Measurements from ENCODE around the gene TRPC4.
"Not testable (repeated sequence)": the region's sequence is repeated elsewhere in the genome, so short reads cannot be mapped to it uniquely, and the experiment has no call there.

The TRPC4 gene

DNA sequence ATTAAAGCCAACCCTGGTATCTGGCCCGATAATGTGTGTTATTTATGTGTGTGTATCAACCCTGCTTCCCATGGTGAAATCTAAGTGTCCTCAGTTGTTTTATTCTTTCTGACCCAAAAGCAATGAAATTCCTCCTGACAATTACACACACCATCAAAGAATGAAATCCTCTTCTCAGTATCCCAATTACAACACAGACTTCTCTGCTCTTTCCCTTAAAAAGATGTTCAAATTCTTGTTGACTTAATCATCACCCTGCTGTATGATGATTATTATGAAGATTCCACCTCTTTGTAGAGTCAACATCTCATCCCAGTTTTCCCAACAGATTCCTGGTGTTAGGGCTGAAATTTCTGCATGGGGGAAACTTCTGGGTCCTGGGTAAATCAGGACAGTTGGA lies 8.9 kb upstream of the TRPC4 start:
- ATAC-seq (replicated peaks), result no peak
- no peak overlapping the region for H3K27ac Mint-ChIP-seq
- H3K4me3 Mint-ChIP-seq, result no peak overlapping the region
- H3K9me3 Mint-ChIP-seq, result peaks cover 0 to 4% of the 10 kb centered on the region in 2 donors
- no peaks in the 10 kb centered on the region for H3K36me3 Mint-ChIP-seq
- H3K27me3 Mint-ChIP-seq, result no peaks in the 10 kb centered on the region
- no peak for DNase-seq
- H3K4me1 Mint-ChIP-seq, result no peaks in the 10 kb centered on the region

DNA sequence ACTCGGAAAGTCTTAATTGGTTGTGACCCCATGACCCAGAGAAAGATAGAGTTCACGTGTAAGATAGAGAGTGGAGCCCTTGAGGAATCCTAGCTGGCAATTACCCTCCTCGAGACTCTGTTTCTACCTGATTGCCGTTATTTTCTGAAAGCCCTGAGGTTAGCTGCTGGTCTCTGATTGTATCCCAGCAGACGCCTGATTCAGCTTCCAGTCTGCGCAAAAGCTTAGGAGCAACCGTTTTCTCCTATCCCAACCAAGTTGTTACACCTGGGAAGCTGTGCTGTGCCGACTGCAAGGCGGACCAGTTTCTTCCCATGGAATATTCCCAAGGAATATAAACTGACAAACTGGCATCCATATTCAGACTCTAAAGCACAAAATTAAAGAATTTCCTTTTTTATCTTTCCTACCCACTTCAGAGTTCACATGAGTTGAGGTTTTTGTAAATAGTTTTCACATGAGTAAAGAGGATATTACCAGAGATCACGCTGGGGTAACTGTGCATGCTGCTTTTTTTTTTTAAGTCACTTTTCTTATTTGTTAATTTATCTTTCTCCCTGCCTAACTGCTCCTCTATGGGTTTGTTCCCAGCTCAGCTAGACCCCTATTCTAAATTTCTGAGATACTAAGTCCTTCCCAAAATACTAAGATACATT lies 1.5 kb upstream of the TRPC4 start:
- Mint-ChIP-seq H3K27me3 (peaks cover 26 to 34% of the 10 kb centered on the region in 2 donors), H3K27ac (no peak overlapping the region), H3K4me3 (no peak overlapping the region), H3K9me3 (peaks cover 1 to 7% of the 10 kb centered on the region in 2 donors), H3K4me1 (peaks cover 6 to 16% of the 10 kb centered on the region in 2 donors), H3K36me3 (no peaks in the 10 kb centered on the region)
- no peak for ATAC-seq (replicated peaks)
- DNase-seq, result no peak

DNA sequence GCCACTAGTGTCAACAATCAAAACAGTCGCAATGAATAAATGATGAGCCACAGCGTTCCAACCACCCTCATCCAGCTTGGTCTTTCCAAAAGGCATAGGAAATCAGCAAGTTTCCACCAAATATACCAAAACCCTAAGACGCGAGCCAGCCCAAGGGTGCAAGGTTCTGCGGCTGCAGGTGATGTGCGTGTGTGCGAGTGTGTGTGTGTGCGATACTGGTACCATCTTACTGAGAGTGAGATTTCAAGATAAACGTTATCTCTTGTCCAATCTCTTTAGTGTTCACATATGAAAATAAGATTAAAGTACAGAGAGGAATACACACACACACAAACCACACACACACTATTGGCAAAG lies 895 bp upstream of the TRPC4 start:
- ATAC-seq (replicated peaks) (no peak), DNase-seq (no peak)
- no peak overlapping the region for H3K27ac Mint-ChIP-seq

DNA sequence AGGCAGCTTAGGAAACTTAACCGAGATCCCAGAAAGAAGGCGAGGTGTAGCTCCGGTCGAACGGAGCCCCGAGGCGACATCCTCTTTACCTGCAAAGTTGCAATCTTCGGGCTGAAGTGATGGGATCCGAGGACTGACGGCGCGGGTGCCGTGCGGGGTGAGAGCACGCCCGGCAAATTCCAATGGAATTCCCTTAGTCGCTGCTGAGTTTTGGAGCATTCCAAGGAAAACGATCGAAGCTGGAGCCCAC lies 141 bp downstream of the TRPC4 start:
- DNase-seq (no peak), ATAC-seq (replicated peaks) (no peak)
- H3K27ac Mint-ChIP-seq, result no peak overlapping the region
- H3K4me3 Mint-ChIP-seq, result peak overlapping the region; percentile 5 to 23
- peaks cover 6 to 16% of the 10 kb centered on the region in 2 donors for H3K4me1 Mint-ChIP-seq
- peaks cover 1 to 3% of the 10 kb centered on the region in 2 donors for H3K9me3 Mint-ChIP-seq
- peaks cover 26 to 34% of the 10 kb centered on the region in 2 donors for H3K27me3 Mint-ChIP-seq
- no peaks in the 10 kb centered on the region for H3K36me3 Mint-ChIP-seq

More for the DNA sequence above, 895 bp upstream of the TRPC4 start:
- Mint-ChIP-seq H3K4me1 (peaks cover 6 to 16% of the 10 kb centered on the region in 2 donors), H3K9me3 (peaks cover 1 to 7% of the 10 kb centered on the region in 2 donors), H3K4me3 (no peak overlapping the region), H3K36me3 (no peaks in the 10 kb centered on the region), H3K27me3 (peaks cover 26 to 34% of the 10 kb centered on the region in 2 donors)

DNA sequence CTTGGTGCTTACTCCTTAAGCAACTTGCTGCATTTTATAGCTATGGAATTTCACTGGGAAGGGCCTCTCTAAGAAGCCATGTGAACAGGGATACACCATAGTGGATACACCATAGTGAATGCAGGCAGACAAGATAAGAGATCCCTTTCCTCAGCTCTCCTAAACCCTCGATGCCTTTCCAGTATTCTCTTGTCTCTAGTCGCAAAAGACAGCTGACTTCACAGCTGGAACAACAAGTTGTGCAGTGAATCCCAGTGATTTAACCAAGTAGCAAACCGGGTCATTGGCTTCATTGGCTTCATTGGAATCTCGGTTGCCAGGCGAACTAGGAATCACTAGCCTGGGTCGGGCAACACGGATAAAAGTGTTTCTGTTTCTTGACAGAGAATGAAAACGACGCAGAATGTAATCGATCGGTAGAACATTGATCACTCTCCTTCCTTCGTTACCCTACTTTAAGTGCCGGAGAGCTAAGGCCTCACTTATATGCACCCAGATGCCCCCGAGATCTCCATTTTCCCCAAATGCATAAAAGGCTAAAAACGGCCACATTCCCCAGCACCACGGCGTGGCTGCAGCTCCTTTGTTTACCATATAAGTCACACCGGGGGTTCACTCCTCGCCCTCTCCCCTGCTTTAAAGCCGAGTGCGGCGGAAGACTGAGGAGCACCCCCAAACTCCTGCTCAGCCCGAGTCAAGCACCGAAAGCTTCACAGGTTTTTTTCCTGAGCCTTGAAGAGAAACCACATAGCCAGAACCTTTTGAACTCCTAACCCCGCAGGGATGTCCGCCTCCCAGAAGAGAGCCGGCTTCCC lies 674 bp downstream of the TRPC4 start:
- H3K9me3 Mint-ChIP-seq, result peaks cover 1 to 3% of the 10 kb centered on the region in 2 donors
- peaks cover 6 to 16% of the 10 kb centered on the region in 2 donors for H3K4me1 Mint-ChIP-seq
- peaks cover 26 to 34% of the 10 kb centered on the region in 2 donors for H3K27me3 Mint-ChIP-seq
- peak overlapping the region; percentile 5 to 23 for H3K4me3 Mint-ChIP-seq
- DNase-seq (no peak), ATAC-seq (replicated peaks) (no peak)
- H3K27ac Mint-ChIP-seq, result no peak overlapping the region
- H3K36me3 Mint-ChIP-seq, result no peaks in the 10 kb centered on the region

DNA sequence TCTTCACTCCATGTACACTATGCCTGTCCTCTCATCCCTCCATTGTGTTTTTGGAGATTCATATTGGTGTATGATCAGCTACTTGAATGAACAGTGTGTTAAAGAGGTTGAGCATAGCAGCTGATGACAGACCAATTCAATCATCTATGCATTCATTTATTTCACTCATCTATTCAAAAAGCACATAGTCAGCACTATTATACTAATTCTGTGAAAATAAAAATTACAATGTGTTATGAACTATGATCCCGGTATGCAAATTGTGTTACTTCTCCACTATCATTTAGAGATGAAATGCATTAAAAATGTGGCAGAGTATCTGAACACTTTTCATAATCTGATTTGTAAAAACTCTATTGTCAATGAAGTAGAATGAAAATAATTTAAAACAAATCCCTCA lies 5.9 kb downstream of the TRPC4 start:
- no peak for ATAC-seq (replicated peaks)
- Mint-ChIP-seq H3K36me3 (no peaks in the 10 kb centered on the region), H3K27ac (no peak overlapping the region), H3K9me3 (no peaks in the 10 kb centered on the region), H3K4me1 (peaks cover 0 to under 1% of the 10 kb centered on the region in 2 donors), H3K27me3 (peaks cover 3 to 6% of the 10 kb centered on the region in 2 donors), H3K4me3 (no peak overlapping the region)
- DNase-seq, result no peak

DNA sequence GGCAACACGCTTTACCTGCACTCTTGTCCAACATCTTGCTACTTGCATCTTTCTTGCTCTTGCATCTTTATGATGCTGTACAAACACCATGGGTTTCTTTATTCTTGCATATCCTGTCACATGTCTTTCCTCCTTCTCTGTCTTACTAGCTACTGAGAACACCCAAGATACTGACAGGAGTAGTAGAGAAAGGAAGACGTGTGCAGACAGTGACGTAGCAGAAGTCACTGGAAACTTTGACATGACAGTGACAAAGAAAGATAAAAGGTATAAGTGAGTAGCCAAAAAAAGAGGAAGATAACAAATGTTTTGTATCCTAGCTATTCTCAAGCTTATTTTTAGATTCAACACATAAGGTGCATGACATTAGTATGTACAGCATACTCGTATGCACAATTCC lies 34.2 kb downstream of the TRPC4 start:
- no peak for ATAC-seq (replicated peaks)
- no peaks in the 10 kb centered on the region for H3K27me3 Mint-ChIP-seq

DNA sequence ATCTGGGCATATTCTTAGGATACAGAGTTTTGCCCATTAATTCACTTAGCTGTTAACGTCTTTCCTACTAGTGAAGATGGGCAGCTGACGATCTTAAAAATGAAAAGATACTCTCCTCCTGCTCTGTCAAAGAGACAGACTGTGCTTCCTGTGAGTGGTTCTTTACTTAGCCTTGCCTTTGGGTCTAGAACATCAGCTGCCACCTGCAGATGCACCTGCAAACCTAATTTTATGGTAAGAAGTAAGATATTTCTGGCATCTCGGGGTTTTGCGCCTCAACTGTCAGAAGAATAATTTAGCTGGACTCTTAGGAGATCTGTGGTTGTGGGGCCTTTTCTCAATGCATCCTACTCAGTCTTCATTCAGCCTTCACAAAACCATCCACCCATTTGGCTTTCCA lies 36.2 kb downstream of the TRPC4 start:
- Mint-ChIP-seq H3K36me3 (no peaks in the 10 kb centered on the region), H3K9me3 (peaks cover 7 to 13% of the 10 kb centered on the region in 2 donors), H3K4me1 (no peaks in the 10 kb centered on the region), H3K27me3 (no peaks in the 10 kb centered on the region), H3K4me3 (no peak overlapping the region), H3K27ac (no peak overlapping the region)
- ATAC-seq (replicated peaks) (no peak), DNase-seq (no peak)

More for the DNA sequence above, 34.2 kb downstream of the TRPC4 start:
- H3K36me3 Mint-ChIP-seq, result no peaks in the 10 kb centered on the region
- H3K4me3 Mint-ChIP-seq, result no peak overlapping the region
- peaks cover 7 to 10% of the 10 kb centered on the region in 2 donors for H3K9me3 Mint-ChIP-seq
- no peak overlapping the region for H3K27ac Mint-ChIP-seq
- H3K4me1 Mint-ChIP-seq, result no peaks in the 10 kb centered on the region
- no peak for DNase-seq

DNA sequence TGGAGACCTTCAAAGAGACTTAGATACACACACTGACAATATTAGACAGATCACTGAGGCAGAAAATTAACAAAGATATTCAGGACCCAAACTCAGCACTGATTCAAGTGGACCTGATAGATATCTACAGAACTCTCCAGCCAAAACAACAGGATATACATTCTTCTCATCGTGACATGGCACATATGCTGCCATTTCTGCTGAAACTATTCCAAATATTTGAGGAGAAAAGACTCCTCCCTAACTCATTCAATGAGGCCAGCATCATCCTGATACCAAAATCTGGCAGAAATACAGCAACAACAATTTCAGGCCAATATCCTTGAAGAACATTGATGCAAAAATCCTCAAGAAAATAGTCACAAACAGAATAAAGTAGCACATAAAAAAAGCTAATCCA lies 53.3 kb downstream of the TRPC4 start:
- Mint-ChIP-seq H3K4me3 (no peak overlapping the region), H3K27me3 (no peaks in the 10 kb centered on the region), H3K27ac (no peak overlapping the region), H3K9me3 (peaks cover 19 to 30% of the 10 kb centered on the region in 2 donors), H3K36me3 (no peaks in the 10 kb centered on the region), H3K4me1 (no peaks in the 10 kb centered on the region)
- DNase-seq, result no peak
- no peak for ATAC-seq (replicated peaks)

DNA sequence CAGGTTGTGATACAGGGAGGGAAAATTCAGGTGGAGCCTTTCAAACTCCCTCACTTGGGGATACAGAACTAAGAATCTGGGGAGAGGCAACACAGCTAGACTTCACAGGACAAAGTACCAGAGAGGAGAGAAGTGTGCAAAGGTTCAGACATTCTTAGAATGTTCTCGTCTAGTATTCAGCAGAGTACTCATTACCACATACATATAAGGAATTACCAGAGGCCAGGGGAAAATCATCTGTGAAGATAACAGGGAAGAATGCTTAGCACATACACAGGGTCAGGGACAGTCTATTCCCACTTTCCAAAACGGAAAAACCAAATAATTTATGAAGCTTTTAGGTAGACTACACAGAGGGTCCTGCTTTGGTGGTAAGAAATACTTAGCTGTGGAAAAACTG lies 58.1 kb downstream of the TRPC4 start:
- no peaks in the 10 kb centered on the region for H3K36me3 Mint-ChIP-seq
- H3K27ac Mint-ChIP-seq, result no peak overlapping the region
- no peaks in the 10 kb centered on the region for H3K27me3 Mint-ChIP-seq
- no peak overlapping the region for H3K4me3 Mint-ChIP-seq
- no peaks in the 10 kb centered on the region for H3K4me1 Mint-ChIP-seq
- DNase-seq, result no peak
- ATAC-seq (replicated peaks), result no peak
- H3K9me3 Mint-ChIP-seq, result peaks cover 8 to 10% of the 10 kb centered on the region in 2 donors

DNA sequence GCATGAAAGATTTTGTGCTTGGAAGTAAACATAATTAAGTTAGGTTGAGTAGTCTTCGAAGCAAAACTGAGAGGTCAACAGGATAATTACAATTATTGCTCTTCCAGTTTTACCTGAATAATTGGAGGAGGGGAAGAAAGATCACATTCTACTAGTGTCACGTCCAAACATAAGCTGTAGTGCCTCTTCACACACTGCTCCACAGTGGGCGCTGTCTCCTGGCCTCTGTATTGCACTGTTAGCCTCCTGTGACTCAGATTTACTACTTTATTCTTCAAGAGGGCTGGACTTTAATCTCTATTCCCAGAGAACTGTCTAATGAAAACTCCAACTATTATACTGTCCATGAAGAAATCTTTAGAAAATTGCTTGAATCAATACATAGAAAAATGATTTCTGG lies 62.9 kb downstream of the TRPC4 start:
- no peak overlapping the region for H3K4me3 Mint-ChIP-seq
- no peak for ATAC-seq (replicated peaks)
- no peaks in the 10 kb centered on the region for H3K4me1 Mint-ChIP-seq
- no peaks in the 10 kb centered on the region for H3K36me3 Mint-ChIP-seq
- DNase-seq, result no peak
- H3K27me3 Mint-ChIP-seq, result no peaks in the 10 kb centered on the region
- H3K9me3 Mint-ChIP-seq, result peaks cover 0 to 5% of the 10 kb centered on the region in 2 donors
- no peak overlapping the region for H3K27ac Mint-ChIP-seq

DNA sequence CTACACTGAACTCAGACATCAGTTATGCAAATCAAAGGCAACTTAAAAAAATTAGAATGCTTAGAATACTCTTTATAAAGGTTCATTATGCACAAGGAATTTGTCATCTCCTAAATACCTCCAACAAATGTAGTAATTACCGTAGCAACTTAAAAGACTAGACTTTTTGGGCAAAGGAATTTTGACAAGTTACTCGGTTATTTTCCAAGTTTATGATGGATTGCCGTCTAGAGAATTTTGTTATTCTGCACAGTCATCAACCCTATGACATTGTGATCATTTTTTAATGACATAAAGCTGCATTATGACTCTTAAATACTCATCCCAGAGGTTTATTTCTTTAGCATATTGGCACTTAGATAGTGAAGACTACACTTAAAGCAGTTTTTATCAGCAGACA lies 71.9 kb downstream of the TRPC4 start:
- Mint-ChIP-seq H3K4me1 (no peaks in the 10 kb centered on the region), H3K27me3 (no peaks in the 10 kb centered on the region), H3K9me3 (no peaks in the 10 kb centered on the region), H3K36me3 (no peaks in the 10 kb centered on the region), H3K4me3 (no peak overlapping the region), H3K27ac (no peak overlapping the region)
- DNase-seq (no peak), ATAC-seq (replicated peaks) (no peak)

DNA sequence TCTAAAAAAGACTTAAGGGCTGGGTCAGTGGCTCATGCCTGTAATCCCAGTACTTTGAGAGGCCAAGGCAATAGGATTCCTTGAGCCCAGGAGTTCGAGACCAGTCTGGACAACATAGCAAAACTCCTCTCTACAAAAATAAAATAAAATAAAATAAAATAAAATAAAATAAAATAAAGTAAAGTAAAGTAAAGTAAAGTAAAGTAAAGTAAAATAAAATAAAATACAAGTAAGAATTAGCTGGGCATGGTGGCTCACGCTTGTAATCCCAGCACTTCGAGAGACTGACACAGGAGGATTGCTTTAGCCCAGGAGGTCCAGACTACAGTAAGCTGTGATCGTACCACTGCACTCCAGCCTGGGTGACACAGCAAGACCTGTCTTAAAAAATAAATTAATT lies 72.8 kb downstream of the TRPC4 start:
- H3K27ac Mint-ChIP-seq; H3K4me1 Mint-ChIP-seq; DNase-seq; H3K27me3 Mint-ChIP-seq; H3K36me3 Mint-ChIP-seq; ATAC-seq (replicated peaks); H3K9me3 Mint-ChIP-seq; H3K4me3 Mint-ChIP-seq: not testable (repeated sequence)

DNA sequence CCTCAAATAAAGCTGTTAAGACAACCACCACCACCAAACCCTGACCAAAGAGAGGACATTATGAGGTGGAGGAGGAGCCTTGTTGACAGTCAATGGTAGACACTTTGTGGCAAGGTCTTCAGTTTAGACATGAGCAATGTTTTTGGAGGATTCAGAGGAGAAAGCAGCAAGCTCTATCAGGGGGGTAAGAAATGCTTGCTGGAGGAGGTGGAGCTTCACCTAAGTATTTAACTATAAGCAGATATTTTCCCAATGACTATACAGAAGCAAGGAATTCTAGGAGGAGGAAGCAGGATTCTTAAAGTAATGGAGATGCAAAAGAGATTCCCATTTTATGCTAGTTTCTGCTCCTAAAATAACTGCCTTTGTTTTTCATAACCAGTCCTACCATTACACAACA lies 74.2 kb downstream of the TRPC4 start:
- DNase-seq (no peak), ATAC-seq (replicated peaks) (no peak)
- Mint-ChIP-seq H3K4me1 (no peaks in the 10 kb centered on the region), H3K27ac (no peak overlapping the region), H3K27me3 (no peaks in the 10 kb centered on the region), H3K9me3 (no peaks in the 10 kb centered on the region), H3K36me3 (no peaks in the 10 kb centered on the region), H3K4me3 (no peak overlapping the region)

DNA sequence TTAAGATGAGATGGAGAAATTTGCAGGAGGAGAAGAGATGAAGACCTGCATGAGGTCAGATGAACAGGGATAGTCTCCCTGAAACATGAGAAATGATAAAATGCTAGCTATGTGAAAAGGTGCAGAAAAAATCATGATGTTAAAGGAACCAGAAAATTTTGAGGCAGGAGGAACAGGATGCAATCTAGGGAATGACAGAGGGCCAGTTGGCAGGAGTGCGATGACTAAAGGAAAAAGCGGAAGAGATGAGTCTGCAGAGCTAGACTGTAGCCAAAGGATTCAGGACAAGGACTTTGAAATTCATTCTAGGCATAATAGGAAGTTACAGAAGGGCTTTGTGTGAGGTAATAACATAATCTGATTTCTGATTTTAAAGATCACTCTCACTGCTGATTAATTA lies 77.9 kb downstream of the TRPC4 start:
- Mint-ChIP-seq H3K4me3 (no peak overlapping the region), H3K36me3 (no peaks in the 10 kb centered on the region), H3K27ac (no peak overlapping the region), H3K4me1 (no peaks in the 10 kb centered on the region), H3K9me3 (no peaks in the 10 kb centered on the region), H3K27me3 (no peaks in the 10 kb centered on the region)
- DNase-seq, result no peak
- ATAC-seq (replicated peaks), result no peak

All from stimulated activated naive B cell treated with anti-CD40 and anti-IgM and Interleukin-4, amounts not matched to agents 10 μg/mL and 1 μg/mL and 100 μg/mL, for 72 hours (primary cell).